C4-2B (cell line): ENCODE measurements around the gene DDX39A.

Source experiments
- ZFX ChIP-seq: fragments of 450-650 bp; IDR thresholded peaks from 2 replicates; pipeline ENCODE4 v1.6.1; 2017
- TF ChIP-seq, protein P1 (sequence below): fragments of 450-650 bp; conservative IDR thresholded peaks from 2 replicates; pipeline ENCODE4 v1.5.1; 2017; ENCODE audit warnings: mild to moderate bottlenecking

DNA sequence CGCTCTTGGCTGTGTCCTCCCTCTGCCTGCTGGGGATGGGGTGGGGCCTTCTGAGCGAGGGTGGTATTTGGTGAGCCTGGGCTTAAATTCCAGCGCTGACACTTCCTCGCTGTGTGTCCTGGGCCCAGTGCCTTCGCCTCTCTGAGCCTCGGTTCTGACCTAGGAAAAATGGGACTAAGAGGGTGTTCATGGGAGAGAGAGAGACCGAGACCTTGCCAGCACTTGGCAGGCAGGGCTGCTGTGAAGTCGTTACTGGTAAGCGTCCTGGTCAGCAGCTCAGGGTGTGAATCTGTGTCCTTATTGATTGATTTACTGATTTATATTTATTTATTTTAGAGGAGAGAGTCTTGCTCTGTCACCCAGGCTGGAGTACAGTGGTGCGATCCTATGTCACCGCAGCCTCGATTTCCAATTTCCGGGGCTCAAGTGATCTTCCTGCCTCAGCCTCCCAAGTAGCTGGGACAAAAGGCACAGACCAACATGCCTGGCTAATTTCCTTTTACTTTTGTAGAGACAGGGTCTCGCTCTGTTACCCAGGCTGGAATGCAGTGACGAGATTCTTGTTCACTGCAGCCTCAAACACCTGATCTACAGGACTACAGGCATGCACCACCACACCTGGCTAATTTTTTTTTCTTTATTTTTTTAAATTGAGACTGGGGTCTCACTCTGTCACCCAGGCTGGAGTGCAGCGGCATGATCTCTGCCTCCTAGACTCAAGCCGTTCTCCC, 16.3 kb upstream of the DDX39A start:
- TF ChIP-seq, protein P1, sequence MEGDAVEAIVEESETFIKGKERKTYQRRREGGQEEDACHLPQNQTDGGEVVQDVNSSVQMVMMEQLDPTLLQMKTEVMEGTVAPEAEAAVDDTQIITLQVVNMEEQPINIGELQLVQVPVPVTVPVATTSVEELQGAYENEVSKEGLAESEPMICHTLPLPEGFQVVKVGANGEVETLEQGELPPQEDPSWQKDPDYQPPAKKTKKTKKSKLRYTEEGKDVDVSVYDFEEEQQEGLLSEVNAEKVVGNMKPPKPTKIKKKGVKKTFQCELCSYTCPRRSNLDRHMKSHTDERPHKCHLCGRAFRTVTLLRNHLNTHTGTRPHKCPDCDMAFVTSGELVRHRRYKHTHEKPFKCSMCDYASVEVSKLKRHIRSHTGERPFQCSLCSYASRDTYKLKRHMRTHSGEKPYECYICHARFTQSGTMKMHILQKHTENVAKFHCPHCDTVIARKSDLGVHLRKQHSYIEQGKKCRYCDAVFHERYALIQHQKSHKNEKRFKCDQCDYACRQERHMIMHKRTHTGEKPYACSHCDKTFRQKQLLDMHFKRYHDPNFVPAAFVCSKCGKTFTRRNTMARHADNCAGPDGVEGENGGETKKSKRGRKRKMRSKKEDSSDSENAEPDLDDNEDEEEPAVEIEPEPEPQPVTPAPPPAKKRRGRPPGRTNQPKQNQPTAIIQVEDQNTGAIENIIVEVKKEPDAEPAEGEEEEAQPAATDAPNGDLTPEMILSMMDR = no peak
- no peak for TF ChIP-seq ZFX
